CD4-positive, alpha-beta T cell (primary cell): Measurements from ENCODE around the gene CLCNKA. TPM values are rescaled to one million over a fixed set of nuclear protein-coding genes. Genes with fewer than 3 reads are reported as not detected.

Experiments
- ATAC-seq: fragments of 200-7000 bp; cut with Tn5 transposase; one replicate; pipeline ENCODE4 v1.10.0; 2022; ENCODE audit warnings: mild to moderate bottlenecking; ENCODE audit not compliant: poor library complexity
- CTCF ChIA-PET: fragments of 350-600 bp; sonication (Branson Sonifier 250); formaldehyde crosslinking; loops from one replicate; lab custom pipeline; 2021; ENCODE audit warnings: antibody characterized with exemption, inconsistent platforms; lab: Charles Lee
- POLR2A ChIA-PET: fragments of 350-600 bp; sonication (Branson Sonifier 250); formaldehyde crosslinking; loops from one replicate; lab custom pipeline; 2021; ENCODE audit warnings: antibody characterized with exemption, inconsistent platforms; lab: Charles Lee
- DNase-seq, 14 experiments: peaks; one replicate each; pipeline ENCODE4 v3.0.0-alpha.2; 2013 to 2020; ENCODE audit warnings: mixed read lengths in 2 of 14
- H3K27ac ChIP-seq, 2 donors: one replicate each; pipeline versions ENCODE4 v1.5.1 to v1.7.0; 2013; ENCODE audit warnings: low read length in 2 of 2, low read depth in 1 of 2, mild to moderate bottlenecking in 1 of 2
- H3K27me3 ChIP-seq, 2 experiments: 1 replicate in 1 of 2; 2 replicates in 1 of 2; pipeline versions ENCODE4 v1.6.1 to v1.7.0; 2013; ENCODE audit warnings: low read length in 2 of 2, control low read depth in 1 of 2, mild to moderate bottlenecking in 1 of 2, moderate library complexity in 1 of 2; ENCODE audit not compliant: insufficient read depth in 2 of 2, control insufficient read depth in 1 of 2
- H3K36me3 ChIP-seq: one replicate; pipeline ENCODE4 v1.6.1; 2013; ENCODE audit warnings: low read length, control low read depth; ENCODE audit not compliant: insufficient read depth
- H3K4me1 ChIP-seq: one replicate; pipeline ENCODE4 v1.6.1; 2013; ENCODE audit warnings: low read length, control low read depth; ENCODE audit not compliant: insufficient read depth
- H3K4me3 ChIP-seq: one replicate; pipeline ENCODE4 v1.5.1; 2013; ENCODE audit warnings: mild to moderate bottlenecking, low read length, moderate library complexity
- H3K9me3 ChIP-seq, 2 experiments: 1 replicate in 1 of 2; 2 replicates in 1 of 2; pipeline versions ENCODE4 v1.6.1 to v1.7.0; 2013; ENCODE audit warnings: low read length in 2 of 2, mild to moderate bottlenecking in 2 of 2, control low read depth in 1 of 2, moderate library complexity in 1 of 2; ENCODE audit not compliant: control insufficient read depth in 1 of 2, insufficient read depth in 1 of 2
- H3K27ac Mint-ChIP-seq: one replicate; pipeline ENCODE4 v1.8.0; 2020; ENCODE audit warnings: mixed read lengths
- H3K27me3 Mint-ChIP-seq: one replicate; pipeline ENCODE4 v1.8.0; 2021; ENCODE audit warnings: mixed read lengths
- H3K36me3 Mint-ChIP-seq: one replicate; pipeline ENCODE4 v1.8.0; 2021; ENCODE audit warnings: low read depth, mixed read lengths
- H3K4me1 Mint-ChIP-seq: one replicate; pipeline ENCODE4 v1.8.0; 2021; ENCODE audit warnings: low read depth, mixed read lengths
- H3K4me3 Mint-ChIP-seq: one replicate; pipeline ENCODE4 v1.8.0; 2020; ENCODE audit warnings: mild to moderate bottlenecking, mixed read lengths
- H3K9me3 Mint-ChIP-seq: one replicate; pipeline ENCODE4 v1.8.0; 2020; ENCODE audit warnings: mixed read lengths
- intact Hi-C, 2 experiments: fragments of 100-400 bp; cut with DNase I in 1 of 2; cut with micrococcal nuclease in 1 of 2; formaldehyde crosslinking; loops; one replicate each; pipeline versions ENCODE4 v1.15.1 to v1.9.0; 2023 to 2025; cut with DNase I, micrococcal nuclease
- total RNA-seq, 174 experiments: library from RNA in 2 of 174; stranded (reverse) in 2 of 174; gene quantifications; one replicate each; pipeline ENCODE4 v1.2.3 and lab custom pipeline; 2021 to 2026
- TF ChIP-seq, protein P1 (sequence below): fragments of 200-600 bp; IDR thresholded peaks from one replicate; pipeline ENCODE4 v1.8.0; 2022; ENCODE audit warnings: antibody characterized with exemption, mild to moderate bottlenecking

Gene CLCNKA
- total RNA-seq, 2 experiments from 2014 or later = not detected

DNA sequence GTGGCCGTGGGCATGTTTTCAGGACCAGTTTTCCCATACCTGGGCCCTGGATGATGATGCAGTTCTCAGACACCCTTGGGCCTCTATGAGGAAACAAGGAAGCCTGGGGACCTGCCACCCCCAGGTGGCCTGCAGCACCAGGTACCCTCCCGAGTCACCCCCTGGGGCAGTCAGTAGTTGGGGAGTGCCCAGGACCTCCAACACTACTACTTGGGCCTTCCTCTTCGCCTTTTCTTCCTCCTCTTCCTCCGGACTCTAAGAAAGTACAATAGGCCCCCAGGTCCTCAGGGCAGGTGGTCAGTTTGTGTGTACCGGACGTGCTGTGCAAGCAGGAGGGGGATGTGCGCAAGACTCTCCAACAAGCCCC lies 29.7 kb upstream of the CLCNKA start:
- ChIA-PET POLR2A (no interaction called here), CTCF (no interaction called here)
- Histone ChIP-seq H3K4me3 (no peak overlapping the region), H3K27me3 (no peaks in the 10 kb centered on the region), H3K9me3 (no peaks in the 10 kb centered on the region), H3K4me1 (no peaks in the 10 kb centered on the region), H3K36me3 (no peaks in the 10 kb centered on the region), H3K27ac (no peak overlapping the region)
- H3K36me3 Mint-ChIP-seq = no peaks in the 10 kb centered on the region
- no peak overlapping the region for H3K27ac Mint-ChIP-seq
- H3K9me3 Mint-ChIP-seq = no peaks in the 10 kb centered on the region
- DNase-seq (no peak), ATAC-seq (no peak)
- H3K4me3 Mint-ChIP-seq = no peak overlapping the region
- no peaks in the 10 kb centered on the region for H3K27me3 Mint-ChIP-seq
- TF ChIP-seq, protein P1, sequence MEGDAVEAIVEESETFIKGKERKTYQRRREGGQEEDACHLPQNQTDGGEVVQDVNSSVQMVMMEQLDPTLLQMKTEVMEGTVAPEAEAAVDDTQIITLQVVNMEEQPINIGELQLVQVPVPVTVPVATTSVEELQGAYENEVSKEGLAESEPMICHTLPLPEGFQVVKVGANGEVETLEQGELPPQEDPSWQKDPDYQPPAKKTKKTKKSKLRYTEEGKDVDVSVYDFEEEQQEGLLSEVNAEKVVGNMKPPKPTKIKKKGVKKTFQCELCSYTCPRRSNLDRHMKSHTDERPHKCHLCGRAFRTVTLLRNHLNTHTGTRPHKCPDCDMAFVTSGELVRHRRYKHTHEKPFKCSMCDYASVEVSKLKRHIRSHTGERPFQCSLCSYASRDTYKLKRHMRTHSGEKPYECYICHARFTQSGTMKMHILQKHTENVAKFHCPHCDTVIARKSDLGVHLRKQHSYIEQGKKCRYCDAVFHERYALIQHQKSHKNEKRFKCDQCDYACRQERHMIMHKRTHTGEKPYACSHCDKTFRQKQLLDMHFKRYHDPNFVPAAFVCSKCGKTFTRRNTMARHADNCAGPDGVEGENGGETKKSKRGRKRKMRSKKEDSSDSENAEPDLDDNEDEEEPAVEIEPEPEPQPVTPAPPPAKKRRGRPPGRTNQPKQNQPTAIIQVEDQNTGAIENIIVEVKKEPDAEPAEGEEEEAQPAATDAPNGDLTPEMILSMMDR = no peak
- intact Hi-C loops = loop anchor here in 1 of 2 experiments (10.0 kb wide), 1 partner anchor 197 kb away; no protein-coding TSS in a partner anchor
- H3K4me1 Mint-ChIP-seq = no peaks in the 10 kb centered on the region

DNA sequence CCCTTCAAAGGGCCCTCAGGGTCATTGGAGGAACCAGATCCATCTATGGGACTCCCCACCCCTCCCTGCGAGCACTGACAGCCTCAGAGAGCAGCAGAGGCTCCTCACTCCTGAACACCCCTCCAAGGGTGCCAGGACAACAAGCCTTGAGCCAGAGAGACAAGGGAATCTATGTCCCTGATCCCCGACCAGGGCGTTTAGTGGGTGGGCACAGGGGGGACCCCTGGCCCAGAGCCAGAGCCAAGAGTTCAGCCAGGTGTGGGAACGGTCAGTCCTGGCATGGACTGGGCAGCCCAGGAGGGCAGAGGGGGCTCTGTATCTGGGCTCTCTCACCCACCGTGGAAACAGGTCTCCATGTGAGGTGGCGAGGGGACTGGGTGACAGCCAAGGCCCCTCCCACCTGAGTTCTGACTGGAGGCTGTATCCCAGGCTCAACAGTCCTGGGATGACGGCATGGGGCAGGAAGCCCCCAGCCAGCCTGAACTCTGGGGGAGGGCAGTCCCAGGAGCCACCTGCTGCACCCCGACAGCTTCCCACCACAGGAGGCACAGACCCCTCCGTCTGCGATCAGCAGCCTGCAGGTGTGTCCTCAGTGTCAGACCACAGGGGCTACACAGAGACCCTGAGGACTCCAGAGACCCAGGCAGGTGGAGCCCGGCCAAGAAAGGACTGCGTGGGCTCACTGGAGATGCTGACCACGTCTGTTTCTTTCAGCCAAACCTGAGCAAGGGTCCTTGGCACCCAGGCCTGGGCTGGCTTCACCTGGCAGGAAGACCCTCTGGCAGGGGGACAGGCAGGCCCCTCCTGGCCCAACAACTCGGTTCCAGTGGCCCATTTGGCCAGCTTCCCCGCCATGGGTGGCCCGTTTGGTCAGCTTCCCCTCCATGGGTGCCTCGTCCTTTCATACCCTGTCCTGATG lies 29.0 kb upstream of the CLCNKA start:
- Mint-ChIP-seq H3K27me3 (no peaks in the 10 kb centered on the region), H3K9me3 (no peaks in the 10 kb centered on the region), H3K27ac (no peak overlapping the region), H3K4me1 (no peaks in the 10 kb centered on the region), H3K36me3 (no peaks in the 10 kb centered on the region), H3K4me3 (no peak overlapping the region)
- ChIA-PET CTCF (no interaction called here), POLR2A (no interaction called here)
- no peak for DNase-seq
- no peak overlapping the region for H3K27ac ChIP-seq
- TF ChIP-seq, protein P1 = no peak
- no peaks in the 10 kb centered on the region for H3K27me3 ChIP-seq
- no peaks in the 10 kb centered on the region for H3K4me1 ChIP-seq
- no peak overlapping the region for H3K4me3 ChIP-seq
- intact Hi-C loops = loop anchor here in 1 of 2 experiments (10.0 kb wide), 1 partner anchor 198 kb away; no protein-coding TSS in a partner anchor
- no peaks in the 10 kb centered on the region for H3K36me3 ChIP-seq
- no peak for ATAC-seq
- H3K9me3 ChIP-seq = no peaks in the 10 kb centered on the region

DNA sequence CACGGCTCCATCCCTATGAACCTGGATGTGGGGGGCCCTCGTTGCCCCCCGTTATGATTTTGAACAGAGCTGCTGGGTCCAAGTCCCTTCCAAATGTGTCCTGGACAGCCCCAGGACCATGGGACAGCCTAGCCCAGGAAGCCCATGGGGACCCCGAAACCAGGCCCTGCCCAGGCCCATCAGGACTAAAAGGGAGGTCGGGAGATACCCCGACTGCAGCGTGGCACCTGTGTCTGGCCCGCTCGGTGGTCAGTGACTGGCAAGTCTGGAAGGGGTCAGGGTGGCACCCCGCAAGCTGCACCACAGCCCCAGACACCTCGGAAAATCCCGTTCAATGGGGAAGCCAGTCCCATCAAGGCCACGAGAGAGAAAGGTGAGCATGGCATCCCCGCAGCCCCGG lies 28.2 kb upstream of the CLCNKA start:
- intact Hi-C loops = loop anchor here (2.0 to 10.0 kb wide), 3 partner anchors 177 to 201 kb away; no protein-coding TSS in a partner anchor
- ChIA-PET CTCF (no interaction called here), POLR2A (no interaction called here)
- Histone ChIP-seq H3K4me1 (no peaks in the 10 kb centered on the region), H3K4me3 (no peak overlapping the region), H3K27me3 (no peaks in the 10 kb centered on the region), H3K27ac (no peak overlapping the region), H3K9me3 (no peaks in the 10 kb centered on the region), H3K36me3 (no peaks in the 10 kb centered on the region)
- TF ChIP-seq, protein P1 = no peak
- DNase-seq (no peak), ATAC-seq (no peak)
- no peaks in the 10 kb centered on the region for H3K27me3 Mint-ChIP-seq
- H3K4me1 Mint-ChIP-seq = no peaks in the 10 kb centered on the region
- H3K27ac Mint-ChIP-seq = no peak overlapping the region
- H3K4me3 Mint-ChIP-seq = no peak overlapping the region
- H3K36me3 Mint-ChIP-seq = no peaks in the 10 kb centered on the region
- H3K9me3 Mint-ChIP-seq = no peaks in the 10 kb centered on the region
